CD14-positive monocyte (primary cell): ENCODE data around the gene TXLNG. TPM values are rescaled to one million over a fixed set of nuclear protein-coding genes. Genes with fewer than 3 reads are reported as not detected.

Source experiments
- DNase-seq, 3 donors: peaks; one replicate each; pipeline ENCODE4 v3.0.0-alpha.2; 2011 to 2022
- H2AFZ ChIP-seq: 2 replicates; pipeline ENCODE4 v1.6.0; 2012; ENCODE audit warnings: mild to moderate bottlenecking, low read depth, low read length, inconsistent platforms; ENCODE audit not compliant: insufficient read depth, poor library complexity, severe bottlenecking
- H3K27ac ChIP-seq, 2 donors: 1 replicate in 1 of 2; 2 replicates in 1 of 2; pipeline ENCODE4 v1.5.1; 2012 to 2013; ENCODE audit warnings: low read length in 2 of 2, control low read depth in 1 of 2, inconsistent platforms in 1 of 2, low read depth in 1 of 2, mild to moderate bottlenecking in 1 of 2
- H3K27me3 ChIP-seq, 2 donors: one replicate each; pipeline versions ENCODE4 v1.6.0 to v1.6.1; 2011 to 2013; ENCODE audit warnings: low read length in 2 of 2; ENCODE audit not compliant: control insufficient read depth in 2 of 2, insufficient read depth in 2 of 2
- H3K36me3 ChIP-seq, 2 donors: replicated peaks in 1 of 2; 1 replicate in 1 of 2; 2 replicates in 1 of 2; pipeline versions ENCODE4 v1.5.1 to v1.6.1; 2012 to 2013; ENCODE audit warnings: low read length in 2 of 2, control low read depth in 1 of 2, inconsistent platforms in 1 of 2, mild to moderate bottlenecking in 1 of 2; ENCODE audit not compliant: insufficient read depth in 2 of 2, control insufficient read depth in 1 of 2
- H3K4me1 ChIP-seq, 2 donors: 1 replicate in 1 of 2; 2 replicates in 1 of 2; pipeline versions ENCODE4 v1.5.1 to v1.6.1; 2012 to 2013; ENCODE audit warnings: low read length in 2 of 2, control low read depth in 1 of 2, inconsistent platforms in 1 of 2, mild to moderate bottlenecking in 1 of 2, moderate library complexity in 1 of 2; ENCODE audit not compliant: insufficient read depth in 2 of 2, control insufficient read depth in 1 of 2
- H3K4me2 ChIP-seq: replicated peaks from 2 replicates; pipeline ENCODE3; 2012; ENCODE audit warnings: low read length, moderate library complexity, mild to moderate bottlenecking; ENCODE audit not compliant: poor library complexity, severe bottlenecking; ENCODE audit errors: extremely low read depth
- H3K4me3 ChIP-seq, 3 experiments: fragments of 200-600 bp in 1 of 3; sonication (generic) in 1 of 3; replicated peaks in 1 of 3; 1 replicate in 2 of 3; 2 replicates in 1 of 3; pipeline ENCODE4 v1.5.1; 2011 to 2013; ENCODE audit warnings: low read length in 3 of 3, mild to moderate bottlenecking in 3 of 3, control low read depth in 2 of 3, low read depth in 2 of 3, inconsistent platforms in 1 of 3, moderate library complexity in 1 of 3
- H3K79me2 ChIP-seq: 2 replicates; pipeline ENCODE4 v1.6.0; 2012; ENCODE audit warnings: mild to moderate bottlenecking, control low read depth, inconsistent platforms, low read length, moderate library complexity; ENCODE audit not compliant: insufficient read depth
- H3K9ac ChIP-seq: 2 replicates; pipeline ENCODE4 v1.6.0; 2017; ENCODE audit warnings: low read length, mild to moderate bottlenecking; ENCODE audit not compliant: insufficient read depth, poor library complexity, severe bottlenecking
- H3K9me3 ChIP-seq, 2 donors: replicated peaks in 1 of 2; 1 replicate in 1 of 2; 2 replicates in 1 of 2; pipeline versions ENCODE4 v1.5.1 to v1.6.1; 2012 to 2013; ENCODE audit warnings: low read length in 2 of 2, control low read depth in 1 of 2; ENCODE audit not compliant: control insufficient read depth in 1 of 2, insufficient read depth in 1 of 2
- H4K20me1 ChIP-seq: 2 replicates; pipeline ENCODE4 v1.6.0; 2012; ENCODE audit warnings: mild to moderate bottlenecking, low read length, control low read depth, moderate library complexity; ENCODE audit not compliant: insufficient read depth
- H3K27ac Mint-ChIP-seq, 7 donors: one replicate each; pipeline ENCODE4 v1.8.0; 2020; ENCODE audit warnings: mild to moderate bottlenecking in 7 of 7, mixed read lengths in 7 of 7, moderate library complexity in 6 of 7, inconsistent platforms in 2 of 7
- H3K27me3 Mint-ChIP-seq, 3 donors: one replicate each; pipeline ENCODE4 v1.8.0; 2021 to 2022; ENCODE audit warnings: low read depth in 3 of 3, mild to moderate bottlenecking in 3 of 3, mixed read lengths in 3 of 3, moderate library complexity in 3 of 3, inconsistent platforms in 1 of 3
- H3K36me3 Mint-ChIP-seq, 2 donors: one replicate each; pipeline ENCODE4 v1.8.0; 2020; ENCODE audit warnings: mixed read lengths in 2 of 2, inconsistent platforms in 1 of 2, mild to moderate bottlenecking in 1 of 2
- H3K4me1 Mint-ChIP-seq: one replicate; pipeline ENCODE4 v1.8.0; 2020; ENCODE audit warnings: mild to moderate bottlenecking, mixed read lengths
- H3K4me3 Mint-ChIP-seq, 2 donors: one replicate each; pipeline ENCODE4 v1.8.0; 2020; ENCODE audit warnings: mild to moderate bottlenecking in 2 of 2, mixed read lengths in 2 of 2, moderate library complexity in 1 of 2
- H3K9me3 Mint-ChIP-seq, 7 donors: one replicate each; pipeline ENCODE4 v1.8.0; 2020 to 2022; ENCODE audit warnings: mixed read lengths in 7 of 7, mild to moderate bottlenecking in 6 of 7, moderate library complexity in 6 of 7, inconsistent platforms in 2 of 7
- CTCF ChIP-seq: fragments of 200-600 bp; IDR thresholded peaks from one replicate; pipeline ENCODE4 v1.8.0; 2022; ENCODE audit warnings: antibody characterized with exemption, mild to moderate bottlenecking
- WGBS: methylation state at CpG from one replicate; pipeline ENCODE4 v1.1.5; 2013; ENCODE audit warnings: missing lambda C conversion rate; ENCODE audit not compliant: insufficient coverage; 5-methylcytosine and 5-hydroxymethylcytosine counted together
- intact Hi-C, 2 donors: fragments of 100-400 bp; cut with micrococcal nuclease; formaldehyde crosslinking; loops; one replicate each; pipeline versions ENCODE4 v1.15.0 to v1.15.1; 2023
- polyA plus RNA-seq, 3 donors: library from polyadenylated mRNA; depleted of rRNA in 1 of 3; unstranded in 2 of 3; stranded (reverse) in 1 of 3; fragments of 300-500 nt in 2 of 3; fragments of >200 nt in 1 of 3; fragmentation: Illumina TruSeq in 2 of 3; gene quantifications; 1 replicate in 2 of 3; 2 replicates in 1 of 3; pipeline ENCODE4 v1.2.3, GENCODE V29; 2012 to 2021

Gene TXLNG
- polyA plus RNA-seq, 3 donors: 3.7 to 5.4 (median 4.1) TPM

- Histone ChIP-seq H2AFZ (no peak overlapping the region), H3K27ac (peak overlapping the region in 1 of 2 donors; percentile 20), H3K27me3 (peaks cover 0 to 36% of the 10 kb centered on the region in 2 donors), H3K4me1 (no peaks in the 10 kb centered on the region), H3K4me2 (no peak overlapping the region), H3K9me3 (peaks cover 0 to 4% of the 10 kb centered on the region in 2 donors), H3K79me2 (peaks cover 62% of the 10 kb centered on the region), H3K9ac (no peak overlapping the region), H3K36me3 (peaks cover 20 to 73% of the 10 kb centered on the region in 2 donors), H4K20me1 (peaks cover 6% of the 10 kb centered on the region), H3K4me3 (no peak overlapping the region)
- intact Hi-C loops: no loop called here
- Mint-ChIP-seq H3K36me3 (peaks cover 45 to 58% of the 10 kb centered on the region in 2 donors), H3K4me1 (no peaks in the 10 kb centered on the region), H3K4me3 (no peak overlapping the region), H3K9me3 (peaks cover 0 to 11% (median 3%) of the 10 kb centered on the region in 7 donors), H3K27ac (no peak overlapping the region), H3K27me3 (peaks cover 0 to 50% (median 0%) of the 10 kb centered on the region in 3 donors)
- no peak for DNase-seq
- no peak for TF ChIP-seq CTCF
These were observed 70.5 kb downstream of the TXLNG start for GRCh38 chrX:16856744-16857143.

GRCh38 chrX:16862829-16863228 is 76.6 kb downstream of the TXLNG start:
- H2AFZ ChIP-seq: no peak overlapping the region
- no CpG with 5 or more reads among the region's 2 CpGs for WGBS
- peaks cover 0 to 38% (median 0%) of the 10 kb centered on the region in 3 donors for H3K27me3 Mint-ChIP-seq
- no peak overlapping the region for H3K9ac ChIP-seq
- peaks cover 5% of the 10 kb centered on the region for H3K4me1 Mint-ChIP-seq
- H3K4me1 ChIP-seq: no peaks in the 10 kb centered on the region
- H3K4me3 ChIP-seq: no peak overlapping the region
- no peak for TF ChIP-seq CTCF
- peaks cover 15% of the 10 kb centered on the region for H4K20me1 ChIP-seq
- no peak for DNase-seq
- no peak overlapping the region for H3K27ac ChIP-seq
- no peak overlapping the region for H3K4me2 ChIP-seq
- H3K79me2 ChIP-seq: peaks cover 92% of the 10 kb centered on the region
- no peaks in the 10 kb centered on the region for H3K9me3 Mint-ChIP-seq
- H3K27me3 ChIP-seq: peaks cover 0 to 48% of the 10 kb centered on the region in 2 donors
- H3K4me3 Mint-ChIP-seq: no peak overlapping the region
- H3K36me3 ChIP-seq: peaks cover 6 to 38% of the 10 kb centered on the region in 2 donors
- H3K27ac Mint-ChIP-seq: no peak overlapping the region
- intact Hi-C loops: no loop called here
- H3K36me3 Mint-ChIP-seq: peaks cover 30 to 35% of the 10 kb centered on the region in 2 donors
- H3K9me3 ChIP-seq: no peaks in the 10 kb centered on the region
